ENCODE results near the gene OPCML.

- TF ChIP-seq CTCF (IDR thresholded peaks at IDR 0.05) (no peak), POLR2AphosphoS5 (IDR thresholded peaks at IDR 0.05) (no peak), EP300 (IDR thresholded peaks at IDR 0.05; ENCODE audit: low read depth) (no peak), POLR2A (IDR thresholded peaks at IDR 0.05) (no peak)
These were observed 1136.9 kb downstream of the OPCML start for GRCh38 chr11:132395434-132395833.

All from transverse colon (tissue), 4 donors.